HL-60 (cell line): ENCODE data around the gene NOX5.

Experiments used
- DNase-seq, 2 experiments: peaks; one replicate each; pipeline ENCODE4 v3.0.0-alpha.2; 2010 to 2020; ENCODE audit warnings: low read depth in 1 of 2, low spot score in 1 of 2
- H3K27ac ChIP-seq: fragments of 250-450 bp; sonication (Bioruptor Pico); replicated peaks from 2 replicates; pipeline ENCODE4 v1.5.1; 2020; ENCODE audit warnings: mild to moderate bottlenecking, moderate library complexity
- H3K27me3 ChIP-seq: fragments of 250-450 bp; sonication (Bioruptor Pico); 2 replicates; pipeline ENCODE4 v1.5.1; 2021; ENCODE audit warnings: mild to moderate bottlenecking, moderate library complexity; ENCODE audit not compliant: insufficient read depth, poor library complexity, severe bottlenecking
- H3K4me3 ChIP-seq: replicated peaks from 2 replicates; pipeline ENCODE4 v1.5.1; 2011; ENCODE audit warnings: mild to moderate bottlenecking, control low read depth, low read length; ENCODE audit not compliant: insufficient read depth
- CTCF ChIP-seq: IDR thresholded peaks from one replicate; pipeline ENCODE4 v1.5.1; 2011; ENCODE audit warnings: low read length, control low read depth, inconsistent platforms; ENCODE audit not compliant: insufficient read depth
- GABPA ChIP-seq: IDR thresholded peaks from 2 replicates; pipeline ENCODE4 v1.6.1; 2012; ENCODE audit warnings: low read depth
- POLR2AphosphoS5 ChIP-seq: IDR thresholded peaks from 2 replicates; pipeline ENCODE4 v1.6.1; 2012; ENCODE audit warnings: low read depth
- REST ChIP-seq: IDR thresholded peaks from 2 replicates; pipeline ENCODE4 v1.6.1; 2012; ENCODE audit warnings: low read depth; ENCODE audit not compliant: insufficient replicate concordance
- SPI1 ChIP-seq: IDR thresholded peaks from 2 replicates; pipeline ENCODE4 v1.6.1; 2012; ENCODE audit warnings: low read depth, mild to moderate bottlenecking, borderline replicate concordance

NOX5 gene

DNA sequence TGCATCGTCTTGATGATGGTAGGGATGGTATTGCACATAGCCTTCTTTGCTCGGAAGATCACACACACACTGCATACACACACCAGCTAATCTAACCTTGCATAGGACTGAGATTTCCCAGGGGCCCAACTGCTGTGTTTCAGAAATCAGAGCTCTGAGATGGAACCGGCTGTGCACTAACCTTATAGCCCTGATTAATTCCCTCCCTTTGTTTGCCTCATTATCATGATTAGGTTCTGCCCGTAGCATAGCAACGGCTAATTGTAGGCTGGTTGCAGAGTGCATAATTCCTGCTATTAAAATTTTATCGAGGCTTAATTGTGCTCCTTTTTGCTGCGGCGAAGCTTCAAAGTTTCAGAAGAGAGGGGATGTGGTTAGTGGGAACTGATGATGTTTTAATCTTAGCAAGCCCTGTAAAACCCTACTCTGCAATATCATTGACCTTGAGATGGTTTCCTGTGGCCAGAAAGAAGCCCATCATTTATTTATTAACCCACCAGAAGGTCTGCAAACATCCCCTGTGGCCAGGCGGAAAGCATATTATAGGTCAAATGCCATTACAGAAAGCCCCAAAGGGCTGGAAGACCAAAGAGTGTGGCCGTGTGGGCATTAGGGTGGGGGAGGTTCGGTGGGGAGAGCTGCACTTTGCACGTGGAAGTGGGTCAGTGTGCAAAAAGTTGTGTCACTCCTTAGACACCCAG lies 89.7 kb downstream of the NOX5 start:
- Histone ChIP-seq H3K4me3 (no peak overlapping the region), H3K27ac (no peak overlapping the region), H3K27me3 (no peaks in the 10 kb centered on the region)
- TF ChIP-seq GABPA (no peak), POLR2AphosphoS5 (no peak), REST (no peak), CTCF (no peak), SPI1 (no peak)
- DNase-seq = no peak

GRCh38 chr15:69105451-69105985 lies 91.0 kb downstream of the NOX5 start:
- Histone ChIP-seq H3K27ac (no peak overlapping the region), H3K27me3 (no peaks in the 10 kb centered on the region), H3K4me3 (no peak overlapping the region)
- no peak for DNase-seq
- TF ChIP-seq SPI1 = no peak
- TF ChIP-seq REST = no peak
- TF ChIP-seq GABPA = no peak
- no peak for TF ChIP-seq POLR2AphosphoS5
- TF ChIP-seq CTCF = no peak

GRCh38 chr15:69107025-69107620 lies 92.6 kb downstream of the NOX5 start:
- TF ChIP-seq POLR2AphosphoS5 (no peak), REST (no peak), GABPA (no peak), SPI1 (no peak), CTCF (no peak)
- Histone ChIP-seq H3K4me3 (no peak overlapping the region), H3K27me3 (no peaks in the 10 kb centered on the region), H3K27ac (no peak overlapping the region)
- no peak for DNase-seq
